SK-N-MC (cell line): ENCODE data around the gene CRTC2.
A peak's percentile ranks its signal among the peaks of the same experiment; 100 is the strongest.

Experiments
- EZH2 ChIP-seq: fragments of 200-600 bp; sonication (generic); IDR thresholded peaks from one replicate; pipeline ENCODE4 v1.6.1; 2017; ENCODE audit warnings: antibody characterized with exemption
- FOXP2 ChIP-seq: optimal IDR thresholded peaks from 2 replicates; pipeline ENCODE3; 2011; ENCODE audit warnings: mild to moderate bottlenecking, moderate library complexity; ENCODE audit not compliant: insufficient read depth; ENCODE audit errors: extremely low read length, control extremely low read depth
- POLR2AphosphoS5 ChIP-seq: IDR thresholded peaks from 2 replicates; pipeline ENCODE4 v1.6.1; 2012; ENCODE audit warnings: mild to moderate bottlenecking, low read depth, low read length, borderline replicate concordance

DNA sequence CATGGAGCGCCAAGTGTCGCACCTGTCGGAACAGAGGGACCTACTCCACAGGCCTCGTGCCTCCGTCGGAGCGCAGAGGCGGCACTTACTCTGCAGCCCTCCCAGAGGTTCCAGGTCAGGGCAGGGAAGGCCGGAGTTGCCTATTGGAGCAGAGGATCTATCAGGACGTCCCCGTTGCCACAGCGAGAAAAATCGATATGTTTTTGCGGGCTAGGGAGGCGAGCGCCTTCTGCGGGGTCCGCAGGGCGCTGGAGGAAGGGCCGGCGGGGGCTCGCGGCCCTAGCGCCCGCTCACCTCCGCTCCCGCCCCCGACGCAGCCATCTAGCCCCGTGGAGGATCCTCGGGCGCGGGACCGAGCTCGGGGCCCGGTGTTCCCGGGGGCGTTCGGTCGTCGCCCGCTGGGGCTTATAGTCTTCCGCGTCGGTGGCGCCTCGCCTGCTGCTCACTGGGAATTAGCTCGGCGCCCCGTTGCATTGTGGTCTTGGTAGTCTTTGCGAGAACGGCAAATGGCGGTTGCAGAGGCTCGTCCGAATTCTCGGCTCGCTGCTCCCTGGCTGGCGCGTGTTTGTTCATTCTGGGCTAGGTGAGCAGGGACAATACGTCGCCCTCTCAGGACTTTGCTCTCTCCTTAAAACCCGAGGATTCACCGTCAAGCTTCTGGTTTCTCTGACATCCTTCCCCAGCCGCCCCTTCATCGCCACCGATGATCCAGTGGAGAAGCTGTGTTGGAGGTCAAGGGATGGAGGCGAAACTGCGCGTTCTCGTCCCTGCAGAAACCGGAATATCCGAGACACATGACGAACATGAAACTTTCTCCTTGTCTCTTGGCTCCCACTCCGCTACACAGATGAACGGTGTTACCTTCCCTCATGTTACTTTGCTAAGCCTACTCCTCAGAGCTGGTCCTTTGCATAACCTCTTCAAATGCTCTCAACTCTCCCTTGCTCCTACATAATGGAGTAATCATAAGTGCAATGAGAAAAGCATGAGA is 19.1 kb upstream of the CRTC2 start, which contains the start of gene JTB:
- TF ChIP-seq POLR2AphosphoS5 (peak; percentile 90), EZH2 (no peak), FOXP2 (no peak)
